ENCODE results near the gene OPCML.

DNA sequence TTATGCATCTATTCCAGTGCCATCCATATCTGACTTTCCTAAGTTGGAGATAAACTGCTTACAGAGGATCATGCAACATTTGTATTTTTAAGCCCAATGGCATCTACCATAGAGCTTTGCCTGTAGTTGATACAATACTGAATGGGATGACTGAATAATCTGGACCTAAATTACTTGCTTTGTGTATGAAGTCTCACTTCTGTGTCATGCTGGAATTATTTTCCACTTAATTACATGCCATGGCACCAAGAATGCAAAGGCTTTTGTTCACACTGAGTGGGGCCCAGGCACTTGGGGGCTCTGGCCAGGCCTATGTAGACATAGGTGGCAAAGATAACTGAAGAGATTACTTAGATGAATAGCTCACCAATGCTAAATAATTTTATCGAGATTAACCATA is 51.6 kb downstream of the OPCML start:
- TF ChIP-seq FOXA1 (IDR thresholded peaks at IDR 0.05) (no peak), NR2F2 (IDR thresholded peaks at IDR 0.05) (no peak), EGR1 (IDR thresholded peaks at IDR 0.05; ENCODE audit: low read depth in 2 of 2) (no peak), RAD21 (IDR thresholded peaks at IDR 0.05) (no peak), RXRA (IDR thresholded peaks at IDR 0.05) (no peak)
- TF ChIP-seq, protein P1, sequence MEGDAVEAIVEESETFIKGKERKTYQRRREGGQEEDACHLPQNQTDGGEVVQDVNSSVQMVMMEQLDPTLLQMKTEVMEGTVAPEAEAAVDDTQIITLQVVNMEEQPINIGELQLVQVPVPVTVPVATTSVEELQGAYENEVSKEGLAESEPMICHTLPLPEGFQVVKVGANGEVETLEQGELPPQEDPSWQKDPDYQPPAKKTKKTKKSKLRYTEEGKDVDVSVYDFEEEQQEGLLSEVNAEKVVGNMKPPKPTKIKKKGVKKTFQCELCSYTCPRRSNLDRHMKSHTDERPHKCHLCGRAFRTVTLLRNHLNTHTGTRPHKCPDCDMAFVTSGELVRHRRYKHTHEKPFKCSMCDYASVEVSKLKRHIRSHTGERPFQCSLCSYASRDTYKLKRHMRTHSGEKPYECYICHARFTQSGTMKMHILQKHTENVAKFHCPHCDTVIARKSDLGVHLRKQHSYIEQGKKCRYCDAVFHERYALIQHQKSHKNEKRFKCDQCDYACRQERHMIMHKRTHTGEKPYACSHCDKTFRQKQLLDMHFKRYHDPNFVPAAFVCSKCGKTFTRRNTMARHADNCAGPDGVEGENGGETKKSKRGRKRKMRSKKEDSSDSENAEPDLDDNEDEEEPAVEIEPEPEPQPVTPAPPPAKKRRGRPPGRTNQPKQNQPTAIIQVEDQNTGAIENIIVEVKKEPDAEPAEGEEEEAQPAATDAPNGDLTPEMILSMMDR (IDR thresholded peaks at IDR 0.05; ENCODE audit: low read depth, low read length, missing input control): no peak
- TF ChIP-seq, protein P2, sequence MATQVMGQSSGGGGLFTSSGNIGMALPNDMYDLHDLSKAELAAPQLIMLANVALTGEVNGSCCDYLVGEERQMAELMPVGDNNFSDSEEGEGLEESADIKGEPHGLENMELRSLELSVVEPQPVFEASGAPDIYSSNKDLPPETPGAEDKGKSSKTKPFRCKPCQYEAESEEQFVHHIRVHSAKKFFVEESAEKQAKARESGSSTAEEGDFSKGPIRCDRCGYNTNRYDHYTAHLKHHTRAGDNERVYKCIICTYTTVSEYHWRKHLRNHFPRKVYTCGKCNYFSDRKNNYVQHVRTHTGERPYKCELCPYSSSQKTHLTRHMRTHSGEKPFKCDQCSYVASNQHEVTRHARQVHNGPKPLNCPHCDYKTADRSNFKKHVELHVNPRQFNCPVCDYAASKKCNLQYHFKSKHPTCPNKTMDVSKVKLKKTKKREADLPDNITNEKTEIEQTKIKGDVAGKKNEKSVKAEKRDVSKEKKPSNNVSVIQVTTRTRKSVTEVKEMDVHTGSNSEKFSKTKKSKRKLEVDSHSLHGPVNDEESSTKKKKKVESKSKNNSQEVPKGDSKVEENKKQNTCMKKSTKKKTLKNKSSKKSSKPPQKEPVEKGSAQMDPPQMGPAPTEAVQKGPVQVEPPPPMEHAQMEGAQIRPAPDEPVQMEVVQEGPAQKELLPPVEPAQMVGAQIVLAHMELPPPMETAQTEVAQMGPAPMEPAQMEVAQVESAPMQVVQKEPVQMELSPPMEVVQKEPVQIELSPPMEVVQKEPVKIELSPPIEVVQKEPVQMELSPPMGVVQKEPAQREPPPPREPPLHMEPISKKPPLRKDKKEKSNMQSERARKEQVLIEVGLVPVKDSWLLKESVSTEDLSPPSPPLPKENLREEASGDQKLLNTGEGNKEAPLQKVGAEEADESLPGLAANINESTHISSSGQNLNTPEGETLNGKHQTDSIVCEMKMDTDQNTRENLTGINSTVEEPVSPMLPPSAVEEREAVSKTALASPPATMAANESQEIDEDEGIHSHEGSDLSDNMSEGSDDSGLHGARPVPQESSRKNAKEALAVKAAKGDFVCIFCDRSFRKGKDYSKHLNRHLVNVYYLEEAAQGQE (IDR thresholded peaks at IDR 0.05): no peak
- TF ChIP-seq, protein P3, sequence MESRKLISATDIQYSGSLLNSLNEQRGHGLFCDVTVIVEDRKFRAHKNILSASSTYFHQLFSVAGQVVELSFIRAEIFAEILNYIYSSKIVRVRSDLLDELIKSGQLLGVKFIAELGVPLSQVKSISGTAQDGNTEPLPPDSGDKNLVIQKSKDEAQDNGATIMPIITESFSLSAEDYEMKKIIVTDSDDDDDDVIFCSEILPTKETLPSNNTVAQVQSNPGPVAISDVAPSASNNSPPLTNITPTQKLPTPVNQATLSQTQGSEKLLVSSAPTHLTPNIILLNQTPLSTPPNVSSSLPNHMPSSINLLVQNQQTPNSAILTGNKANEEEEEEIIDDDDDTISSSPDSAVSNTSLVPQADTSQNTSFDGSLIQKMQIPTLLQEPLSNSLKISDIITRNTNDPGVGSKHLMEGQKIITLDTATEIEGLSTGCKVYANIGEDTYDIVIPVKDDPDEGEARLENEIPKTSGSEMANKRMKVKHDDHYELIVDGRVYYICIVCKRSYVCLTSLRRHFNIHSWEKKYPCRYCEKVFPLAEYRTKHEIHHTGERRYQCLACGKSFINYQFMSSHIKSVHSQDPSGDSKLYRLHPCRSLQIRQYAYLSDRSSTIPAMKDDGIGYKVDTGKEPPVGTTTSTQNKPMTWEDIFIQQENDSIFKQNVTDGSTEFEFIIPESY (IDR thresholded peaks at IDR 0.05): no peak
- TF ChIP-seq, protein P4, sequence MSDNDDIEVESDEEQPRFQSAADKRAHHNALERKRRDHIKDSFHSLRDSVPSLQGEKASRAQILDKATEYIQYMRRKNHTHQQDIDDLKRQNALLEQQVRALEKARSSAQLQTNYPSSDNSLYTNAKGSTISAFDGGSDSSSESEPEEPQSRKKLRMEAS (IDR thresholded peaks at IDR 0.05): no peak
